Subcutaneous adipose tissue (tissue), 4 donors: ENCODE data around the gene GNB1L. TPM values are rescaled to one million over a fixed set of nuclear protein-coding genes. Genes with fewer than 3 reads are reported as not detected.

Experiments
- total RNA-seq, 4 donors: library from RNA; depleted of rRNA; stranded (reverse); fragments of >200 nt; gene quantifications; one replicate each; pipeline ENCODE4 v1.1.0, GENCODE V29; 2016
- TF ChIP-seq, protein P1 (sequence below): fragments of 450-650 bp; IDR thresholded peaks from one replicate; pipeline ENCODE4 v1.5.1; 2016; ENCODE audit warnings: low read depth, mild to moderate bottlenecking, control low read depth, antibody characterized with exemption, moderate library complexity

Gene GNB1L
- total RNA-seq, 4 donors from 2014 or later, result 1.8 to 4.9 (median 3.9) TPM

DNA sequence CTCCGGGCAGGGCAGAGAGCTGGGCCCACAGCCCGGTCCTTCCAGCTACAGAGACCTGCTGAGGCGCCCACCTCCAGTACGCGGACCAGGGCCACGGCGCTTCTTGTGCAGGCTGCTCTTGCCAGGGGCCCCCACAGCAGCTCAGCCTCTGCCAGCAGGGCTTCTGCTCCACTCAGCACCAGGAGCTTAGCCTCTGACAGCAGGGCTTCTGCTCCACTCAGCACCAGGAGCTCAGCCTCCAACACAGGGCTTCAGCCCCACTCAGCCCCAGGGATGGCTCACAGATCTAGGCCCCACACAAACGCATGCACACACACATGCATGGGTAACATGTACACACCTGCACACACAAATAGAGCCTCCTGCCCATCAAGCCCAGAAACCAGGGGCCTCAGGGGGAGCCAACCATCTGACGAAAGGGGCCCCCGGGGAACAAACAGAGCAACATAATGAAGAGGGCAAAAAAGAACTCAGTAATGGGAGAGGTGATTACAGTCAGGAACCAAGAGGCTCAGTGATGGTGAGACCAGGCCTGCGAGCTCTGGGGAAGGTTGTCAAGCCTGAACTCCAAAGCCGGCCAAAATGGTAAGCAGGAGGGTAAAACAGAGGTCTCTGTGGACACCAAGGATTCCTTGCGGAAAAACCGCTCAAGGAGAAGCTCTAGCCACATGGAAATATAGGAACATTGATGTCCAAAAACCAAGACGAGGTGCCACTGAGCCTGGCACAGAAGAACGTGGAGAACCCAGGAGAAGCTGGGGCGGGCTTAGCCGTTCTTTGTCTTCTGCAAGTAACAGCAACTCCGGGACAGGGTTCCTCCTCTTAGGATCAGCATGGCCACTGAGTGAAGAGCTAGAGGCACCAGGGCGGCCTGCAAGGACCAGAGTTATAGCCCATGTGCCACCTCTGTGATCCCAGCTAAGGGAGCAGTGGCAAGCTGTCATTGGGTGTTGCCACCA is 46.5 kb downstream of the GNB1L start:
- TF ChIP-seq, protein P1, sequence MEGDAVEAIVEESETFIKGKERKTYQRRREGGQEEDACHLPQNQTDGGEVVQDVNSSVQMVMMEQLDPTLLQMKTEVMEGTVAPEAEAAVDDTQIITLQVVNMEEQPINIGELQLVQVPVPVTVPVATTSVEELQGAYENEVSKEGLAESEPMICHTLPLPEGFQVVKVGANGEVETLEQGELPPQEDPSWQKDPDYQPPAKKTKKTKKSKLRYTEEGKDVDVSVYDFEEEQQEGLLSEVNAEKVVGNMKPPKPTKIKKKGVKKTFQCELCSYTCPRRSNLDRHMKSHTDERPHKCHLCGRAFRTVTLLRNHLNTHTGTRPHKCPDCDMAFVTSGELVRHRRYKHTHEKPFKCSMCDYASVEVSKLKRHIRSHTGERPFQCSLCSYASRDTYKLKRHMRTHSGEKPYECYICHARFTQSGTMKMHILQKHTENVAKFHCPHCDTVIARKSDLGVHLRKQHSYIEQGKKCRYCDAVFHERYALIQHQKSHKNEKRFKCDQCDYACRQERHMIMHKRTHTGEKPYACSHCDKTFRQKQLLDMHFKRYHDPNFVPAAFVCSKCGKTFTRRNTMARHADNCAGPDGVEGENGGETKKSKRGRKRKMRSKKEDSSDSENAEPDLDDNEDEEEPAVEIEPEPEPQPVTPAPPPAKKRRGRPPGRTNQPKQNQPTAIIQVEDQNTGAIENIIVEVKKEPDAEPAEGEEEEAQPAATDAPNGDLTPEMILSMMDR, result no peak

DNA sequence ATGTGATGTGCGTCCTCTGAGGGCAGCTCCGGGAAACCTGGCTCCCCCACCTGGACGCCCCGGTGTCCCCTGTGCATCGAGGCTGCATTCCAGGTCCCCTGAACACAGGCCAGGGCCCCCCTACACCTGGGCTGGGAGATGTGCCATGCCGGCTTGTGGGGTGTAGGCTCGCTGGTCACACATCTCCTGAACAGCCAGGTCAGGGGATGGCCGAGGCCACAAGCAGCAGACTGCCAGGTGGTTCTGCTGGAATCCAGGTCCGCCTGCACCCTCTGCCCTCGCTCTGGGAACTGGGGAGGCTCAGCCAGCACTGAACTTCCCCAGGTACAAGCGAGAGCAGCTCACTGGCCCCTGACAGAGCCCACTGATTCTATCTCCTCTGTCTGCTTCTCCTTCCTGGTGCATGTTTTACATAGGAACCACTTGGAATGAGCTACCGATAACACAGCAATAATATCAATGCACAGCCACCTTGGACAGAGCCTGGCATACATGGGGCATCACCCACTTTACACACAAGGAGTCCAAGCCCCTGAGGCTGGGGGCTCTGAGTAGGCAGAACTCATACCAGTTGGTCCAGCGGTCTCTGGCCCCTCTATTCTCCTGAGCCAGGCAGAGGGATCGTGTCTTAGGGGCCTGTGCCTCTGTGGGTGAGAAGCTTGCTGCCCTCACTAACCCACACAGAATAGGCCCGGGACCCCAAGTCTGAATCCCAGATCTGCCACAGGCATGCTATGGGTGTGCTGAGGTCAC is 47.3 kb downstream of the GNB1L start:
- TF ChIP-seq, protein P1, result no peak

DNA sequence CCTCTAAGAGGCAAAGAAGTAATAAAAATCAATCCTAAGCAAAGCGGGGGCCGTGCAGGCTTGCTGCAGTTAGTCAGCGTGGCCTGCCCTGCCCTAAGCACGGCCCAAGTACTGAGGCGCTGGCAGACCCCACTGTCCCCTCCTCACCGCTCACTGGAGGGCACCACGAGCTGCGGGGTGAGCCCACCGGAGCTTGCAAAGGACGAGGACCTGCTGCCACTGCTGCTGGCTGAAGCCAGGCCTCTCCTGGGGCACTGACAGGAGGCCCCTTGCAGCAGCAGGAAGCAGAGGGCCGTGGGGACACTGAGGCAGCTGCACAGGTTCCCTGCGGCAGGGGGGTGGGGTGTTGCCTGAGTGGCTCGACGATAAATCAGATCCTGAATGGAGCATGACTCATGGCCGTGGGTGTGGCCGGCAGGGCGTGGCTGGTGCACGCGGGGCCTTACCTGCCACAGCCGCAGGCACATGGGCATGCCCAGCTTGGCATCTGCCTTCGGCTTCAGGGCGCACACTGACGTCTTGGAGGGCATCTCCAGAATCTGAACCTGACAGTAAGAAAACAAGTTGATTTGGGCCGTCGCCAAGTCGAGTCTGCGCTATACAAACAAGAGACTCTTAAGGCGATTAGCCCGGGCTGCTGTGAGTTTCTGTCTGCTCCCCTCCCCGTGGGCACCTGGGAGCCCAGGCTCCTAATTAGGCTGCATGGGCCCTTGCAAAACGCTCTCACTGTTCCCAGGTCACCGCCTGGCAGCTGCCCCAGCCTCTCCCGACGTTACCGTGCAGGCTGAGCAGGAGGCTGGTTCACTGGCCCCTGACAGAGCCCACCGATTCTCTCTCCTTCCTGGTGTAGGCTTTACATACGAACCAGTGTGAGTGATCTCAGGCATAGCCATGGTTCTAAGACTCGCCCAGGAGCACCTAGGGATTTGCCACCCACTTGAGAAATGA is 48.2 kb downstream of the GNB1L start:
- TF ChIP-seq, protein P1, result no peak

DNA sequence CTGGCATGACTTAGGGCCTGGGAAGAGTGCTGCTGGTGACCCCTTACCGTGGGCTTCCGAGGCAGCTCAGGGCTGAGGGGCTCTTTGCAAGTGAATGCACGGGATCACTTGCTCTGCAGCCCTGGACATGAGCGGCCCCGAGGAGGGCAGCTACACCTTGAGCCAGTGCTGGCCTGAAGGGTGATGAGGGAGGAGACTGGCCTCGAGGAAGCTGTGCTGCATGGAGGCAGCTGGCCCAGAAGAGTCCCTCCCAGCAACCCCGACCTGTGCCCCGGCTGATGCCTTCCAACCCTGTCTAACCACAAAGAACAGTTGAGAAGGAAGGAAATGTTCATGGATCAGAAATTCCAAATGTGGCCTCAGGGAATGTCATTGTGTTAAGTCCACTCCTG is 48.9 kb downstream of the GNB1L start:
- TF ChIP-seq, protein P1, result no peak

DNA sequence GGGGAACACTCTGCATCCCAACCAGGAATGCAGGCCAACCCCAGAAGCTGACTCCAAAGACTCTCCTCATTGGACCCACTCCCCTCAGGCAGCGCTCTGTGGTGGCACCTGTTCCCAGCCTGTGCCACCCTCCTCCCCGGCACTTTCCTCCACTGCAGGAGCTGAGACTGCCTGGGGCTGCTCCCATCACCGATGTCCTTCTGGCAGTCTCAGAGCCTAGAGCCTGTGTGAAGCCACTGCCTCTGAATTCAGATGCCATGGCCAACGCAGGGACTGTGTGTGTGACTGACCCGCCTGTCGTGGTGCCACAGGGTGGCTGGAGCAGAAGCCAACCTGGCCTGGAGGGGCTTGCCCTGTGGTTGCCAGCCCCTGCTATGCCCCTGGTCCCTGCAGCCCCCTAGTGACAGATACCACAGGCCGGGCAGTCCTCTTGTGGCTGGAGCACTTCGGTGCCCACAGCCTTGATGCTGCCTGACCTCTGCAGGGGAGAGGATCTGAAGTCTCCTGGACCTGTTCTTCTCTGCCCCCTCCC is 50.9 kb downstream of the GNB1L start:
- TF ChIP-seq, protein P1, result no peak

DNA sequence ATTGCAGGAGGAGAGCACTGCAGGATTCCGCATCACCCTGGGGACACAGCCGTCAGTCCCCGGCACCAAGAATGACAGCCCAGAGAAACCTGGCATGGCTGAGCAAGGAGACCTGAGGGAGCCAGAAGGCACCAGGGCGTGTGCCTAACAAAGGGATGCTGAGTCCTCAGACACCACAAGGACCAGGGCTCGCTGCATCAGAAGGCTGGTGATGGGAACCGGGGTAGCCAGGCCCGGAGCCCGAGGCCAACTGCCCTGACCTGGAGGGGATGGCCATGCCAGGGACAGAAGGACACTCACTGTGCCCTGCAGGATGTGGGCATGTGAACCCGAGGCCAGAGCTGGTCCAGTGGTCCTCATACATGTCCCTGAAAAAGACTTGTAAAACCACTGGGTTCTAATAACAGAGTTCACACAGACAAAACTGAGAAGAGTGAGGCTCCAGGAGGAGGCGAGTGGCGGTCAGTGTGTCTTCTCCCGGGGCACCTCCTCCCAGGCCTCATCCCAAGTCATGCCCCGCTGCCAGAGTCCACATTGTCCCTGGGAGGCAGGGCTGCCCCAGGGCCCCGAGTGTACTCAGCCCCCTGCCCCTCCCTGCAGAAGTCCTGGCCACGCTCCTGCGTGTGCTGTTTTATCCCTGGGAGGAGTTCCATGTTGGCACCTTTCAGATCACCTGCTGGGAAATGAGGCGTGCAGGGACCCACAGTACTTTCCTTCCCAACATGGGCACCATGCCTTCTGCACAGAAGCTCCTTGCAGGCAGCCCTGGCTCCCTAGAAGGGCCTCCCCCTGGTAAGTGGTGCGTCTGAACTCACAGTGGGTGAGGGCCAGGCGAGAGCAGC is 51.6 kb downstream of the GNB1L start:
- TF ChIP-seq, protein P1, result no peak
